T47D (cell line): ENCODE data around the gene ACTR3.
"Not testable (repeated sequence)": the region's sequence is repeated elsewhere in the genome, so short reads cannot be mapped to it uniquely, and the experiment has no call there.

Experiments
- DNase-seq, 2 experiments: peaks; one replicate each; pipeline versions ENCODE4 v3.0.0 to v3.0.0-alpha.2; 2011 to 2012; ENCODE audit warnings: low read depth in 1 of 2, low spot score in 1 of 2
- JUND ChIP-seq: IDR thresholded peaks from 2 replicates; pipeline ENCODE4 v1.6.1; 2012; ENCODE audit warnings: low read depth
- in situ Hi-C: cut with HindIII; loops from 2 replicates; pipeline ENCODE4 v1.10.0; 2016; ENCODE audit warnings: low sequenced_read_pairs, low pct_unique_long_range_greater_than_20kb

Gene ACTR3

DNA sequence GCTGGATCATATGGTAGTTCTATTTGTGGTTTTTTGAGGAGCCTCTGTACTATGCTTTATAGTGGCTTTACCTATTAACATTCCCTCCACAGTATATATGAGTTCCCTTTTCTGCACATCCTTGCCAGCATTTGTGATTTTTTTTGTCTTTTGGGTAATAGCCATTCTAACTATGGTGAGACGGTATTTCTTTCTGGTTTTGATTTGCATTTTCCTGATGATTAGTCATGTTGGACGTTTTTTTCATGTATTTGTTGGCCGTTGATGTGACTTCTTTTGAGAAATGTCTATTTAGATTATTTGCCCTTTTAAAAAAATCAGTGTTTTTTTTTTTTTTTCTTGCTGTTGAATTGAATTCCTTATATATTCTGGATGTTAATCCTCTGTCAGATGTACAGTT lies 31.1 kb downstream of the ACTR3 start:
- no peak for TF ChIP-seq JUND
- in situ Hi-C loops: no loop called here
- DNase-seq: no peak

DNA sequence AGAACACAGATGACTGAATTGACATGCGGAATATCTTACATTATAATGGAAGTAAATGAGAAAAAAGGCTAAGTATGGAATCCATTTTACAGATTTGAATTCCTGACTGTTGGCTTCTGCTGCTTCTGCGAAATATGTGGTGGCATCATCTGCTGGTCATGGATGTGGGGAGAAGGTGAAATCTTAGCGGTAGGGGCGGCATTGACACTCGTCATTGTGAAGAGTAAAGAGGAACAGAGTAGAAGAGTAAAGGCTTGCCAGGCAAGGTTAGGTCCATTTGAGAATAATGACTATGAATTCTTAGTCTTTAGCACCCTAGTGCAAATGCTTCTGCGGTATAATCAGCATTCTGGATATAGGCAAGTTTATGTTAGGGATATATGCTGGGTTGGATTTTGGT lies 32.4 kb downstream of the ACTR3 start:
- no peak for DNase-seq
- in situ Hi-C loops: no loop called here
- no peak for TF ChIP-seq JUND

DNA sequence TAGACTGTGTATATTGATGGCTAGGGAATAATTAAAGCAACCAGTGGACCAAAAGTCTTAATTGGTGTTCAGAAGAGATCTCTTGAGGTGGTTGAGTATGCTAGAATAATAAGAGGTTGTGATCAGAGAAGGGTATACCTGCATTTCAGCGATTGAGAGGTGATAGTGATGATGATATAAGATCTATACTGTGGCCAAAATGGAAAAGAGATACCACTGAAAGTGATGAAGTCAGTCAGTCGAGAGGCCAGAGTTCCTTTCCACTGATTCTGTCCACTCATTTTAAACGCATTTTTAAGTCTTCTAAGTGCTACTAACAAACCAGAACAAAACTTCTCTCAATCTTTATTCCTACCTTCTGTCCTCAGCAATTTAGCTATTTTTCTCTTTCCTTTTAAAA lies 32.9 kb downstream of the ACTR3 start:
- TF ChIP-seq JUND: no peak
- no peak for DNase-seq
- in situ Hi-C loops: no loop called here

DNA sequence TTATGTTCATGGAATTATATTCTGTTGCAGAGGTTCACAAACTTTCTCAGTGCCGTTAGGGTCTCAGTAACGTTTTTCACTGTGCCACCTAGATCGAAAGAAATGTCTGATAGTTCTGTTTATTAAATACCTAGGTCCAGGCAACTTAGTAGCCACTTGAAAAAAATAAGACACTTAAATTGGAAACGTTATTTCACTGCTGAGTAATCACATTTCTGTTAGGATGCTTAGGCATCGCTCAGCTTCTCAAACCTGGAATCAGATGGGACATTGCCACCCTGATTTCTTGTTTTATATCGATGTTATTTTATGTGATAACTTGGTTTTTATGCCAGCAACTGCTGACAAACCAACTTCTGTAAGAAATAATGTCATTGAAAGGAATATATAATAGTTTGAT lies 36.0 kb downstream of the ACTR3 start:
- in situ Hi-C loops: no loop called here
- no peak for TF ChIP-seq JUND
- no peak for DNase-seq

DNA sequence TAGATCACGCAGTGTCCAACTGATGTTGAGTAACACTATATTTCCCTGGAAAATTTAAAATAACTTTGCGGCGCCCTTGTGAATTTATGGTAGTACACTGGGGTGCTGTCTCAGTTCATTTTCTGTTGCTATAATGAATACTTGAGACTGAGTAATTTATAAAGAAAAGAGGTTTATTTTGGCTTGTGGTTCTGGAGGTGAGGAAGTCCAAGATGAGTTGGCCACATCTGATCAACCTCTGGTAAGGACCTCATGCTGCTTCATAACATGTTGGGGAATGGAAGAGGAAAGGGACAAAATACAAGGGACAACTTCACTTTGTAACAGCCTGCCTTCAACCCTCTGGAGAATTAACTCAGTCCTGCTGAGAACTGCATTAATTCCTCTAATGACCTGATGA lies 36.4 kb downstream of the ACTR3 start:
- no peak for TF ChIP-seq JUND
- in situ Hi-C loops: no loop called here

DNA sequence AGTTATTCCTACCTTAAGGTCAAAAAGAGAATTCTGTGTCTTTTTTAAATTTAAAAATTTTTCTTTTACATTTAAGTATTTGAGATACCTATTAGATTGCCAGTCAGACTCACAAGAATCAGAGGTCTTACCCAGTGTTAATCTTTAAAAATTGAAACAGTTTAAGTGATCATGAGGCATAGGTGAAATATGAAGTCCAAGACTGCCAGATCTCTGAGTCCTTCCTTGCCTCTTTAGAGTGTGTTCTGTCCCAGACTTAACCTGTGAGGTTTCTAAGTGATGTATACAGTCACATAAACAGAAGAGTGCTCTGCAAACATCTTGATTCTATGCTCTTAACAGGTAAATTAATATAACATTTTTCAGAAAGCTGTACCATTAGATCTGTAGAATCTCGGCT lies 40.6 kb downstream of the ACTR3 start:
- no peak for TF ChIP-seq JUND
- no peak for DNase-seq
- in situ Hi-C loops: no loop called here

More for the DNA sequence above, 36.4 kb downstream of the ACTR3 start:
- no peak for DNase-seq

DNA sequence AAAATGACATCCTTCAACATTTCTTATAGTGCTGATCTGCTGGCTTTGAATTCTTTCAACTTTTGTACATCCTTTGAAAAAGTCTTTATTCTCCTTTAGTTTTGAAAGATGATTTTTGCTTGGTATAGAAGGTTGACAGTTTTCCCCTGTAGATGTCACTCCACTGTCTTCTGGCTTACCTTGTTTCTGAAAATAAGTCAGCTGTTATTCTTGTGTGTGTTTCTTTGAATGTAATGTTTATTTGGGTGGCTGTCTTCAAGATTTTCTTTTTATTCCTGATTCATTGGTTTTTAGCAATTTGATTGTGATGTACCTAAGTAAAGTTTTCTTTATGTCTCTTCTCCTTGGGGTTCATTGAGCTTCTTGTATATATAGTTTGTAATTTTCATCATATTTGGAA lies 47.6 kb downstream of the ACTR3 start:
- in situ Hi-C loops: no loop called here
- DNase-seq: no peak
- TF ChIP-seq JUND: no peak

DNA sequence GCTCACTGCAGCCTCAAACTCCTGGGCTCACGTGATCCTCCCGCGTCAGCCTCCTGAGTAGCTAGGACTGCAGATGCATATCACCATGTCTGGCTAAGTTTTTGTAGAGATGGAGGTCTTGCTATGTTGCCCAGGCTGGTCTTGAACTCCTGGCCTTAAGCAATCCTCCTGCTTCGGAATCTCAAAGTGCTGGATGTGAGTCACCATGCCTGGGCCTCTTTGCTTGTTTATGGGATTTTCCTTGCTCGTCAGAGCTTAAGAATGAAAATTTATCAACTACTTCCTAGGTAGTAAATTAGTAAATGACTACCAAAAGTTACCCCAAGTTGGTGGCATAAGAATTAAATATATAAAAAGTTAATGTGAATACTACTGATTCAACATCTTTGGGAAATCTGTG lies 51.0 kb downstream of the ACTR3 start:
- TF ChIP-seq JUND: no peak
- DNase-seq: no peak
- in situ Hi-C loops: no loop called here

DNA sequence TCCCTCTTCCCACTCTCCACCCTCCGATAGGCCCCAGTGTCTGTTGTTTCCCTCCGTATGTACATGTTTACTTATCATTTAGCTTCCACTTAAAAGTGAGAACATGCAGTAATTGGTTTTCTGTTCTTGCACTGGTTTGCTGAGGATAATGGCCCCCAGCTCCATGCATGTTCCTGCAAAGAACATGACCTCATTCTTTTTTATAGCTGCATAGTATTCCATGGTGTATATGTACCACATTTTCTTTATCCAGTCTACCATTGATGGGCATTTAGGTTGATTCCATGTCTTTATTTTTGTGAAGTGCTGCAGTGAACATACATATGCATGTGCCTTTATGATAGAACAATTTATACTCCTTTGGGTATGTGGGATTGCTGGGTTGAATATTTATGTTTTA lies 55.9 kb downstream of the ACTR3 start:
- DNase-seq, in situ Hi-C loops: not testable (repeated sequence)

DNA sequence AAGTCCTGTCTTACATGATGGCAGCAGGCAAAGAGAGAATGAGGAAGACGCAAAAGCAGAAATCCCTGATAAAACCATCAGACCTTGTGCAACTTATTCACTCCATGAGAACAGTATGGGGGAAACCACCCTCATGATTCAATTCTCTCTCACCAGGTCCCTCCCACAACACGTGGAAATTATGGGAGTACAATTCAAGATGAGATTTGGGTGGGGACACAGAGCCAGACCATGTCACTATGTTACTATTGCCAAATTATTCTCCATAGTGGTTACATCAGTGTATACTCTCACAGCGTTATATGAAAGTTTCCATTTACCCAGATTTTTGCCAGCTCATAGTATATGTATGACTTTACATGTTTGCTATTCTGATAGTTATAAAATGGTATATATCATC lies 61.0 kb downstream of the ACTR3 start:
- in situ Hi-C loops, DNase-seq: not testable (repeated sequence)

DNA sequence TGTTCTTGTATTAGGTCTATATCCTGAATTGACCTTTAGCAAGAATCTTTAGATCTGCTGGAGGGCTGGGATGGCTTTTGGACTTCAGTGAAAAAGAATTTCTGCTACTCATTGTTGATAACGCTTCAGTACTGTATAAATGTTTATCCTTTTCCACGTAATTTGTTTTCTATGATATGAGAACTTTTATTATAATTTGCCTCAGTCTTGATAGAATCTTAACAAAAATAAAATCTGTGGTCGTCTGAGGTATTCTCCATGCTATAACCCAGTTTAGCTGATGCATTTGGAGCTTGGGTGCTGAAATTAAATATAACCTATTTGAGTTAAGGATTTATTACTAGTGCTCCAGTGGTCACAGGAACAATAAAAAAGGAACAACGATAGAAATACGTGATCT lies 71.1 kb downstream of the ACTR3 start:
- in situ Hi-C loops: no loop called here
- DNase-seq: no peak
- no peak for TF ChIP-seq JUND

DNA sequence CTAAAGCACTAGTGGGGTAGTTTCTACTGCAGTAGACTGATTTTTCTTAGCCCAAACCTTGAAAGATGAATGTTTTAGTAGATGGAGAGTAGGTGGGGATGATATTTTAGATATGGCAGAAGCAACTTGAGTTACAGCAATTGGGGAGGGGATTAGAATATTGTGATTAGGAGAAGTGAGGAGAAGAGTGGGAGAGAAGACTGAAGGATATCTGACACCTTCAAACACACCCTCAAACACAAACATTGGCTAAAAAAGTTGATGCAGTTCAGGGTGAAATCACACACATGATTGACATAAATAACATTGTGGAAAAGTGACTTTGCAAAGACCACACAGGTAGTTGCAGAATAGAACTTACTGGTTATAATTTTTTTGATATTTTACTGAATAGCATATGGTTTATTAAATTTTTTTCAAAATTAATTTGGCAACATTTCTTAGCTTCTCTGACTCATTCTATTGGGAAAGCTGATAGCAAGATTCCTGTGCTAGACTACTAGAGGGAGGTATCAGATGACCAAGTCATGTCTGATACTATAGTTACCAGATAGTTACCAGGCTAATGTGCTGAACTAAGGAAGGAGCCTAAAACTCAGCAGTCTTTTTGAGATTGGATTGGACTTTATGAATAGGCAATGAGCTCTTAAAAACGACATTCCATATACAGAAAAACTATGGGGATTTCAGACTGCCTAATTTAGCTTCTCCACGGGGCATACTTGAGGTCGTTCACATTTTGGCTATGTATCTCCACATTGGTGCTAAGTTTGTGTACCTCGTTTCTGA lies 73.0 kb downstream of the ACTR3 start:
- no peak for TF ChIP-seq JUND
- DNase-seq: no peak
- in situ Hi-C loops: no loop called here

DNA sequence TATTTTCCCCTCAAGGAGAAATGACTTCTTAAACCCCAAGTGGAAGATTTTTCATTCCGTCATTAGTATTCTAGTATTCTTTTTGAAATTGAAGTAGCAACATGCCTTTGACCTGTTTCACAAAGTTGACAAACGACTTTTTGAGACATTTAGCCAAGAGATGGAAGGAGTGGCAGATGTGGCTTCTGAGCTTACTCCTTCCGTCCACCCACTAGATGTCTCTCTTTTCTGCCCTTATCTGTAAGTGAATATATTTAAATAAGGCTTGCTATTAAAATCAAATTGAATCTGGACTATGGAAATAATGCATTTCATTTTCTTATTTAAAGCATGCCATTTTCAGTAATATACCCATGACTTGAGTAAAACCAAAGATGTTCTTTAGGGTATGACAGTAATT lies 74.1 kb downstream of the ACTR3 start:
- TF ChIP-seq JUND: no peak
- in situ Hi-C loops: no loop called here
- no peak for DNase-seq

DNA sequence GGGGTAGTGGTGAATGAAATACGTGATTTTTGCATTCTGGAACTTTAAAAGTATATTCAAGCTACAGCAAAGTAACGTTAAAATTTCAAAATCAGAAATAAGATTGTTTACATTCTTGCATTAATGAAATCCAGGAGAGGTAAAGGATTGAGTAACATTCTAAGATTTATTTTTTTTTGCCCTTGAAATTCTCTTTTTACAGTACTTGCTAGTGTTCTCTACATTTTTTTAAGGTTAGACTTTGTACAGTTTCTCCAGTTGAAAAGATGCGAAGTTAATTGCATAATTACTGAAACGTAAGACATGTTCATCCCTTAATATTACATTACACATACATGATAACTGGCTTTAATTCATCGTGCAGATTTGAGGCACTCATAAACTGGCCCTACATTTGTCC lies 74.5 kb downstream of the ACTR3 start:
- TF ChIP-seq JUND: no peak
- DNase-seq: no peak

DNA sequence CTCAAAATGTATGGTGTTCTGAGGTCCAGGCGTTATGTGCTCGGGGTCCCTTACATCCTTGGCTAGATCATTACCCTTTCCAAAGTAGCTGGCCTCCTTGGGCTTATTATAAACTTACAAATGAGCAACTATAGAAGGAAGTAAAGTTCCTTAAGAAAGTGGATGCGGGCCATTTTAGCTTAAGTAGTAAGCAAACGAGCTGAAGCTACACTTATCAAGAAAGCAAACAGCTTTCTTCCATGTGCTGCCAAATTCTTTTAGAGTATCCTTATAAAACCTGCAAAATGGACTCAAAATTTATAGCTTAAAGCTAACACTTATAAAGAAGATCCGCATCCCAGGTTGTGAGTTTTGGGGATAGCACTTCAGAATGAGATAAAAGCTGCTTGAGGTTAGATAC lies 75.3 kb downstream of the ACTR3 start:
- no peak for TF ChIP-seq JUND
- no peak for DNase-seq
- in situ Hi-C loops: no loop called here

More for the DNA sequence above, 74.5 kb downstream of the ACTR3 start:
- in situ Hi-C loops: no loop called here
